Spleen (tissue), 11 donors: ENCODE measurements around the gene ESM1. TPM values are rescaled to one million over a fixed set of nuclear protein-coding genes. Genes with fewer than 3 reads are reported as not detected.

Source experiments
- DNase-seq: peaks from one replicate; pipeline ENCODE4 v3.0.0-alpha.2; 2020
- H3K27ac ChIP-seq, 8 donors: fragments of 200-600 bp; sonication (generic) in 7 of 8; 1 replicate in 4 of 8; 2 replicates in 4 of 8; pipeline versions ENCODE4 v1.5.0 to v1.8.0; 2016 to 2021; ENCODE audit warnings: inconsistent platforms in 4 of 8, mild to moderate bottlenecking in 4 of 8, moderate library complexity in 1 of 8
- H3K27me3 ChIP-seq, 7 donors: fragments of 200-600 bp; sonication (generic) in 6 of 7; replicated peaks in 1 of 7; 1 replicate in 4 of 7; 2 replicates in 3 of 7; pipeline versions ENCODE4 v1.5.0 to v1.8.0; 2016 to 2021; ENCODE audit warnings: inconsistent platforms in 3 of 7, mild to moderate bottlenecking in 1 of 7
- H3K36me3 ChIP-seq, 6 donors: fragments of 200-600 bp; sonication (generic) in 5 of 6; 1 replicate in 4 of 6; 2 replicates in 2 of 6; pipeline versions ENCODE4 v1.5.0 to v1.8.0; 2016 to 2021; ENCODE audit warnings: inconsistent platforms in 2 of 6
- H3K4me1 ChIP-seq, 6 donors: fragments of 200-600 bp; sonication (generic) in 5 of 6; 1 replicate in 3 of 6; 2 replicates in 3 of 6; pipeline versions ENCODE4 v1.5.0 to v1.8.0; 2016 to 2021; ENCODE audit warnings: inconsistent platforms in 3 of 6
- H3K4me3 ChIP-seq, 8 donors: fragments of 200-600 bp; sonication (generic) in 7 of 8; 1 replicate in 4 of 8; 2 replicates in 4 of 8; pipeline versions ENCODE4 v1.5.0 to v1.8.0; 2016 to 2021; ENCODE audit warnings: inconsistent platforms in 4 of 8, mild to moderate bottlenecking in 4 of 8, moderate library complexity in 2 of 8
- H3K9me3 ChIP-seq, 8 donors: fragments of 200-600 bp; sonication (generic) in 7 of 8; 1 replicate in 4 of 8; 2 replicates in 4 of 8; pipeline versions ENCODE4 v1.5.0 to v1.8.0; 2016 to 2021; ENCODE audit warnings: inconsistent platforms in 4 of 8
- POLR2A ChIP-seq, 3 donors: fragments of 450-650 bp; IDR thresholded peaks; one replicate each; pipeline ENCODE4 v1.5.1; 2017; ENCODE audit warnings: antibody characterized with exemption in 3 of 3, mild to moderate bottlenecking in 1 of 3
- POLR2AphosphoS5 ChIP-seq, 3 donors: sonication (generic); formaldehyde crosslinking; IDR thresholded peaks; one replicate each; pipeline ENCODE4 v1.5.1; 2017; ENCODE audit warnings: antibody characterized with exemption in 3 of 3
- WGBS, 5 donors: extraction: QIAGEN DNeasy Blood & Tissue Kit in 3 of 5; methylation state at CpG; one replicate each; pipeline versions ENCODE4 v1.1.5 to v1.1.7; 2013 to 2018; 5-methylcytosine and 5-hydroxymethylcytosine counted together
- intact Hi-C: fragments of 100-400 bp; cut with DNase I; formaldehyde crosslinking; loops from one replicate; pipeline ENCODE4 v1.15.0; 2023; ENCODE audit warnings: low total_unique reads
- polyA plus RNA-seq, 3 donors: library from polyadenylated mRNA; stranded (reverse); fragments of 200-250 nt; gene quantifications; one replicate each; pipeline ENCODE4 v1.2.1, GENCODE V29; 2013
- total RNA-seq, 7 donors: library from RNA; depleted of rRNA in 3 of 7; stranded (reverse); fragments of >200 nt in 3 of 7; fragmentation: NEBNext Ultra II Directional in 4 of 7; extraction: Animal tissue kit (Norgen Biotek cat#: 25700) in 4 of 7; gene quantifications; one replicate each; pipeline versions ENCODE4 v1.1.0 to v1.2.1, GENCODE V29; 2016 to 2021
- TF ChIP-seq, protein P1 (sequence below), 11 experiments: fragments of 200-600 bp in 7 of 11; fragments of 450-650 bp in 4 of 11; sonication (generic) in 4 of 11; IDR thresholded peaks in 8 of 11; conservative IDR thresholded peaks in 3 of 11; 1 replicate in 7 of 11; 2 replicates in 4 of 11; pipeline versions ENCODE4 v1.4.0 to v1.8.0; 2016 to 2021; ENCODE audit warnings: antibody characterized with exemption in 11 of 11, inconsistent platforms in 4 of 11, mild to moderate bottlenecking in 1 of 11
- donor health status: healthy with polysubstance abuse.
- donor health status: DM: no; HTN: no; CAD: no; lungs with moderate emphysema.
- donor health status: DM: no; HTN: no; CAD: no.
- donor health status: Bipolar disorder and iron deficiency.
- donor health status: healthy.
- donor health status: DM: no; HTN: no; CAD: no.
- donor health status: DM: yes; HTN: yes; CAD: no.

Gene ESM1
- total and polyA plus RNA-seq, 10 donors, result 0.09 to 2.4 (median 0.77) TPM; not detected in 1

- no peak for DNase-seq
- Histone ChIP-seq H3K36me3 (no peaks in the 10 kb centered on the region), H3K27ac (no peak overlapping the region), H3K4me1 (no peaks in the 10 kb centered on the region), H3K4me3 (no peak overlapping the region), H3K9me3 (no peaks in the 10 kb centered on the region), H3K27me3 (no peaks in the 10 kb centered on the region)
- TF ChIP-seq POLR2AphosphoS5 (IDR thresholded peaks at IDR 0.05) (no peak), POLR2A (IDR thresholded peaks at IDR 0.05) (no peak)
- TF ChIP-seq, protein P1, sequence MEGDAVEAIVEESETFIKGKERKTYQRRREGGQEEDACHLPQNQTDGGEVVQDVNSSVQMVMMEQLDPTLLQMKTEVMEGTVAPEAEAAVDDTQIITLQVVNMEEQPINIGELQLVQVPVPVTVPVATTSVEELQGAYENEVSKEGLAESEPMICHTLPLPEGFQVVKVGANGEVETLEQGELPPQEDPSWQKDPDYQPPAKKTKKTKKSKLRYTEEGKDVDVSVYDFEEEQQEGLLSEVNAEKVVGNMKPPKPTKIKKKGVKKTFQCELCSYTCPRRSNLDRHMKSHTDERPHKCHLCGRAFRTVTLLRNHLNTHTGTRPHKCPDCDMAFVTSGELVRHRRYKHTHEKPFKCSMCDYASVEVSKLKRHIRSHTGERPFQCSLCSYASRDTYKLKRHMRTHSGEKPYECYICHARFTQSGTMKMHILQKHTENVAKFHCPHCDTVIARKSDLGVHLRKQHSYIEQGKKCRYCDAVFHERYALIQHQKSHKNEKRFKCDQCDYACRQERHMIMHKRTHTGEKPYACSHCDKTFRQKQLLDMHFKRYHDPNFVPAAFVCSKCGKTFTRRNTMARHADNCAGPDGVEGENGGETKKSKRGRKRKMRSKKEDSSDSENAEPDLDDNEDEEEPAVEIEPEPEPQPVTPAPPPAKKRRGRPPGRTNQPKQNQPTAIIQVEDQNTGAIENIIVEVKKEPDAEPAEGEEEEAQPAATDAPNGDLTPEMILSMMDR (IDR thresholded peaks at IDR 0.05 in 8 of 11, conservative IDR thresholded peaks at IDR 0.05 in 3 of 11), result no peak
- intact Hi-C loops, result no loop called here
- 74 to 83% (median 79%) methylated on average over 6 of the region's 6 CpGs for WGBS, 5 donors
These were observed 25.5 kb downstream of the ESM1 start for GRCh38 chr5:54959673-54960418.

DNA sequence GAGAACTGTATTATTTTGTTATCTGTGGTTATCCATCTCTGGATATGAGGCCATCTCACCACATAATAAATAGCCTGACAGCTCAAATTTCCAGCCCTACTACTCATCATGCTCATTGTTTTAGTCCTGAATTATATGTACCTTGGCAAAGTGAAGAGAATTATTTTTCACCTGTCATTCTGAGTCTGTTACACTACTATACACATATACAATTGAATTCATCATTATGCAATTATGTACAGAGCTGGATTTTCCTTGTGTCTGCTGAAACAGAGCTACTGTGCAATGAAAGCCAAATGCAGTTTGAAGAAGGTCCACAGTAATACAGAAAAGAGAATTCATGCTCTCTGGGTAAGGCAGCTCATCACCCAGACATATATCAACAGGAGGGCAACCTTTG lies 28.5 kb downstream of the ESM1 start:
- intact Hi-C loops, result no loop called here
- no peak overlapping the region for H3K27ac ChIP-seq
- no peaks in the 10 kb centered on the region for H3K36me3 ChIP-seq
- DNase-seq, result no peak
- no peak overlapping the region for H3K4me3 ChIP-seq
- no peaks in the 10 kb centered on the region for H3K27me3 ChIP-seq
- no peaks in the 10 kb centered on the region for H3K4me1 ChIP-seq
- TF ChIP-seq, protein P1 (IDR thresholded peaks at IDR 0.05 in 8 of 11, conservative IDR thresholded peaks at IDR 0.05 in 3 of 11), result no peak
- no peak for TF ChIP-seq POLR2A (IDR thresholded peaks at IDR 0.05)
- TF ChIP-seq POLR2AphosphoS5 (IDR thresholded peaks at IDR 0.05), result no peak
- peaks cover 0 to 13% (median 0%) of the 10 kb centered on the region in 8 donors for H3K9me3 ChIP-seq

DNA sequence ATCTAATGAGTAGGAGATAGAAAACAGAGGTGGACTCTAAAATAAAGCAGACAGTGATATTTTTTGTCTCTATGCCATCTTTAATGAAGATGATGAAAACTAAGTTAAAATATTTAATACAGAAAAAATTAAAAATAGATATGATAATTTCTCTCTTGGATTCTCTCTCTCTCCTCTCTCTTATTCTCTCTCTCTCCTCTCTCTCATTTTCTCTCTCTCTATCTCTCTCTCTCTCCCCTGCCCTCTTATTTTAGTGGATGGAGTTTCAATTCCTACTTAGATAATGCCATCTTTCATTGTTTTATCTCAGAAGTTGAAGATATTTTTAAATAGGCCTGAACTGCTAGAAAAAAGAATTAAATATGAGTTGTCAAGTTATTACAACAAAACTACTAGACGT lies 38.2 kb downstream of the ESM1 start:
- DNase-seq, result no peak
- TF ChIP-seq POLR2AphosphoS5 (IDR thresholded peaks at IDR 0.05), result no peak
- TF ChIP-seq, protein P1 (IDR thresholded peaks at IDR 0.05 in 8 of 11, conservative IDR thresholded peaks at IDR 0.05 in 3 of 11), result no peak
- no peak for TF ChIP-seq POLR2A (IDR thresholded peaks at IDR 0.05)
- Histone ChIP-seq H3K9me3 (no peaks in the 10 kb centered on the region), H3K4me1 (no peaks in the 10 kb centered on the region), H3K27ac (no peak overlapping the region), H3K36me3 (no peaks in the 10 kb centered on the region), H3K4me3 (no peak overlapping the region), H3K27me3 (no peaks in the 10 kb centered on the region)
- intact Hi-C loops, result no loop called here
- WGBS, 5 donors, result 69 to 81% (median 70%) methylated on average over 1 of the region's 1 CpG

DNA sequence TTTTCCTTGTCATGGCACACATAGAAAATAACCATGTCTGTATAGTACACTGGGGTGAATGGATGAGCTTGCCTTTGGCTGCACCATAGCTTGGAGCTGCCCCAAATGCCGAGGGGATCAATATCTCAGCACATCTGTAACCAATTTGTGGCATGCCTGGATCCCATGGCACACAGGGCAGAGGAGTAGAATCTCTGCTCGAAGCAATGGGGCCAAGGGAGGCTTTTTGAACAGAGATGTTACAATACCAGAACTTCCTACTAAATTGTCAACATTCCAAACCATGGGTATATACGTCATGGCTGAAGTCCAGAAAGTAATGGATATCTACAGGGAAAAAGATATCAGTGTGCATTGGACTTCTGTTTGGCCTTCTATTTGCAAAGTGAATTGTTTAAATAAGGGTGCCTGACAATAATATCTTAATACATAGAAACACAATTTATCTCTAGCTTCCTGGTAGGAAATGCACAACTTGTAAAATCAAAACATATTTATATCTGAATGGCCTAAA lies 39.0 kb downstream of the ESM1 start:
- Histone ChIP-seq H3K36me3 (no peaks in the 10 kb centered on the region), H3K4me1 (no peaks in the 10 kb centered on the region), H3K27me3 (no peaks in the 10 kb centered on the region), H3K27ac (no peak overlapping the region), H3K4me3 (no peak overlapping the region), H3K9me3 (no peaks in the 10 kb centered on the region)
- DNase-seq, result no peak
- 79 to 87% (median 81%) methylated on average over 3 of the region's 3 CpGs for WGBS, 5 donors
- TF ChIP-seq POLR2A (IDR thresholded peaks at IDR 0.05) (no peak), POLR2AphosphoS5 (IDR thresholded peaks at IDR 0.05) (no peak)
- TF ChIP-seq, protein P1 (IDR thresholded peaks at IDR 0.05 in 8 of 11, conservative IDR thresholded peaks at IDR 0.05 in 3 of 11), result no peak
- intact Hi-C loops, result no loop called here
